SK-N-SH treated with all-trans-retinoic acid at 6 μM for 48 hours (cell line): ENCODE measurements around the gene C1QC.

Experiments used
- CSRNP3 ChIP-seq: fragments of 250-450 bp; sonication (Bioruptor Pico); IDR thresholded peaks from 2 replicates; pipeline ENCODE4 v1.5.1; 2021; ENCODE audit warnings: mild to moderate bottlenecking, moderate library complexity
- RARB ChIP-seq: fragments of 250-450 bp; sonication (Bioruptor Pico); IDR thresholded peaks from 2 replicates; pipeline ENCODE4 v1.8.0; 2021; ENCODE audit warnings: mild to moderate bottlenecking, moderate library complexity
- SNAI2 ChIP-seq: fragments of 250-450 bp; sonication (Bioruptor Pico); IDR thresholded peaks from 2 replicates; pipeline ENCODE4 v1.5.0; 2020; ENCODE audit warnings: mild to moderate bottlenecking, moderate library complexity
- ZFP30 ChIP-seq: fragments of 450-650 bp; formaldehyde crosslinking; IDR thresholded peaks from 2 replicates; pipeline ENCODE4 v1.5.0; 2022; ENCODE audit warnings: mild to moderate bottlenecking, moderate library complexity
- ZNF565 ChIP-seq: fragments of 450-650 bp; formaldehyde crosslinking; conservative IDR thresholded peaks from 2 replicates; pipeline ENCODE4 v1.5.0; 2020; ENCODE audit warnings: low read depth, mild to moderate bottlenecking, moderate library complexity
- ZNF70 ChIP-seq: fragments of 450-650 bp; formaldehyde crosslinking; IDR thresholded peaks from 2 replicates; pipeline ENCODE4 v1.5.0; 2020; ENCODE audit warnings: mild to moderate bottlenecking, moderate library complexity
- TF ChIP-seq, protein P1 (sequence below): fragments of 250-450 bp; sonication (Bioruptor Pico); IDR thresholded peaks from 2 replicates; pipeline ENCODE4 v1.8.0; 2020; ENCODE audit warnings: mild to moderate bottlenecking, moderate library complexity, borderline replicate concordance

DNA sequence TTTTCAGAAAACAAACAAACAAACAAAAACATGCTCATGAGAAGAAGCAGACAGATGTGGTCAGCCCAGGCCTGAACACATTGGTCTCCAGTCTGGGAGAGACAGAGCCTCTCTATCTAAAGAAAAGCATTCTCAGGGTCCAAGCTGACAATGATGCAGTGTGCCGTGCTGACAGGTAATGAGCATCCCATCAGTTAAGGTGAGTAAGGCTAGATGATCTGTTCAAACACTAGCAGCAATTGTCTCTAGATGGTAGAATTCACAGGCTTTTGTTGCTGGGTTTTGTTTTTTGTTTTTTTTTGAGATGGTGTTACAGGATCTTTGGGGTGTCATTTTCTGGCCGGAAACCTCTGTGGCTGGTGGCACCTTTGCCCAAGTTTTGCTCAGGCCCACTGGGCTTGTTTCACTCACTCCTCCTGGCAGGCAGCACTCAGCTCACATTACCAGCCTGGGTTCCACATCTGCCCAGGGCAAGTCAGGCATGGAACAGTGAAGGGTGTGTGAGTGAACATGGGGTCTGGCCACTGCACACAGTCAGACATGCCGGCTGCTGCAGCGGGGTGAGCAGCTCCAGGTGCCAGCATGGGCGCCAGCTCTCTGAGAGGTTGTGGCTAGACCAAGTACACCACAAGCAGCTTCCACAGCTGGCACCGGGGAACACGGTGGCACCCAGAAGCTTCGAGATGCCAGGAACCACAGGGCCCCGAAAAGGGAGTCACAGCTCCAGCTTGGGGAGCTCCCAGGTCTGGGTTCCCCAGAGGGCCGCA, 9.6 kb upstream of the C1QC start:
- TF ChIP-seq ZNF565 (CRISPR knock-in tag) (no peak), ZNF70 (CRISPR knock-in tag) (no peak), RARB (CRISPR knock-in tag) (no peak), CSRNP3 (no peak), ZFP30 (CRISPR knock-in tag) (no peak), SNAI2 (CRISPR knock-in tag) (no peak)
- TF ChIP-seq, protein P1, sequence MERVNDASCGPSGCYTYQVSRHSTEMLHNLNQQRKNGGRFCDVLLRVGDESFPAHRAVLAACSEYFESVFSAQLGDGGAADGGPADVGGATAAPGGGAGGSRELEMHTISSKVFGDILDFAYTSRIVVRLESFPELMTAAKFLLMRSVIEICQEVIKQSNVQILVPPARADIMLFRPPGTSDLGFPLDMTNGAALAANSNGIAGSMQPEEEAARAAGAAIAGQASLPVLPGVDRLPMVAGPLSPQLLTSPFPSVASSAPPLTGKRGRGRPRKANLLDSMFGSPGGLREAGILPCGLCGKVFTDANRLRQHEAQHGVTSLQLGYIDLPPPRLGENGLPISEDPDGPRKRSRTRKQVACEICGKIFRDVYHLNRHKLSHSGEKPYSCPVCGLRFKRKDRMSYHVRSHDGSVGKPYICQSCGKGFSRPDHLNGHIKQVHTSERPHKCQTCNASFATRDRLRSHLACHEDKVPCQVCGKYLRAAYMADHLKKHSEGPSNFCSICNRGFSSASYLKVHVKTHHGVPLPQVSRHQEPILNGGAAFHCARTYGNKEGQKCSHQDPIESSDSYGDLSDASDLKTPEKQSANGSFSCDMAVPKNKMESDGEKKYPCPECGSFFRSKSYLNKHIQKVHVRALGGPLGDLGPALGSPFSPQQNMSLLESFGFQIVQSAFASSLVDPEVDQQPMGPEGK = no peak
